ENCODE results near the gene WDR35. TPM values are rescaled to one million over a fixed set of nuclear protein-coding genes. Genes with fewer than 3 reads are reported as not detected.
A peak's percentile ranks its signal among the peaks of the same experiment; 100 is the strongest.

WDR35 gene
- total RNA-seq, 1 donor from 2014 or later, result 4.9 TPM

- Mint-ChIP-seq H3K4me1 (ENCODE audit: low read depth) (peaks cover 9% of the 10 kb centered on the region), H3K27ac (ENCODE audit: unreplicated experiment) (no peak overlapping the region), H3K27me3 (ENCODE audit: low read depth) (no peaks in the 10 kb centered on the region), H3K9me3 (ENCODE audit: low read depth) (no peaks in the 10 kb centered on the region), H3K36me3 (ENCODE audit: low read depth) (peaks cover 8% of the 10 kb centered on the region), H3K4me3 (ENCODE audit: unreplicated experiment) (no peak overlapping the region)
- DNase-seq (ENCODE audit: low spot score), result no peak
- TF ChIP-seq CTCF (IDR thresholded peaks at IDR 0.05), result no peak
Measured at GRCh38 chr2:19943189-19943588, 46.7 kb downstream of the WDR35 start.

- H3K36me3 Mint-ChIP-seq (ENCODE audit: low read depth), result peaks cover 15% of the 10 kb centered on the region
- DNase-seq (ENCODE audit: low spot score), result no peak
- no peaks in the 10 kb centered on the region for H3K27me3 Mint-ChIP-seq (ENCODE audit: low read depth)
- H3K9me3 Mint-ChIP-seq (ENCODE audit: low read depth), result no peaks in the 10 kb centered on the region
- no peak for TF ChIP-seq CTCF (IDR thresholded peaks at IDR 0.05)
- H3K4me1 Mint-ChIP-seq (ENCODE audit: low read depth), result peaks cover 3% of the 10 kb centered on the region
- no peak overlapping the region for H3K27ac Mint-ChIP-seq (ENCODE audit: unreplicated experiment)
- H3K4me3 Mint-ChIP-seq (ENCODE audit: unreplicated experiment), result no peak overlapping the region
Measured at GRCh38 chr2:19942199-19942598, 47.7 kb downstream of the WDR35 start.

GRCh38 chr2:19937004-19937403, 52.9 kb downstream of the WDR35 start:
- Mint-ChIP-seq H3K27ac (ENCODE audit: unreplicated experiment) (no peak overlapping the region), H3K36me3 (ENCODE audit: low read depth) (peaks cover 19% of the 10 kb centered on the region), H3K27me3 (ENCODE audit: low read depth) (no peaks in the 10 kb centered on the region), H3K4me3 (ENCODE audit: unreplicated experiment) (no peak overlapping the region), H3K4me1 (ENCODE audit: low read depth) (peaks cover 16% of the 10 kb centered on the region), H3K9me3 (ENCODE audit: low read depth) (no peaks in the 10 kb centered on the region)
- TF ChIP-seq CTCF (IDR thresholded peaks at IDR 0.05), result no peak
- DNase-seq (ENCODE audit: low spot score), result no peak

- no peak for DNase-seq (ENCODE audit: low spot score)
- Mint-ChIP-seq H3K4me3 (ENCODE audit: unreplicated experiment) (no peak overlapping the region), H3K4me1 (ENCODE audit: low read depth) (peaks cover 16% of the 10 kb centered on the region), H3K36me3 (ENCODE audit: low read depth) (peaks cover 19% of the 10 kb centered on the region), H3K27ac (ENCODE audit: unreplicated experiment) (no peak overlapping the region), H3K9me3 (ENCODE audit: low read depth) (no peaks in the 10 kb centered on the region), H3K27me3 (ENCODE audit: low read depth) (no peaks in the 10 kb centered on the region)
- no peak for TF ChIP-seq CTCF (IDR thresholded peaks at IDR 0.05)
Measured at GRCh38 chr2:19936203-19936602, 53.7 kb downstream of the WDR35 start.

- Mint-ChIP-seq H3K36me3 (ENCODE audit: low read depth) (peaks cover 24% of the 10 kb centered on the region), H3K4me1 (ENCODE audit: low read depth) (peaks cover 16% of the 10 kb centered on the region), H3K9me3 (ENCODE audit: low read depth) (peaks cover 1% of the 10 kb centered on the region), H3K27me3 (ENCODE audit: low read depth) (no peaks in the 10 kb centered on the region), H3K4me3 (ENCODE audit: unreplicated experiment) (peak overlapping the region; percentile 4), H3K27ac (ENCODE audit: unreplicated experiment) (peak overlapping the region; percentile 30)
- DNase-seq (ENCODE audit: low spot score), result no peak
- TF ChIP-seq CTCF (IDR thresholded peaks at IDR 0.05), result no peak
Measured at GRCh38 chr2:19933351-19933981, 56.4 kb downstream of the WDR35 start.

Measured in chondrocyte (in vitro differentiated cells).